Activated naive CD4-positive, alpha-beta T cell treated with anti-CD3 and anti-CD28 coated beads, Interleukin-2, amount 50 U/mL, for 72 hours (primary cell): ENCODE data around the gene TWIST1. TPM values are rescaled to one million over a fixed set of nuclear protein-coding genes. Genes with fewer than 3 reads are reported as not detected.
A peak's percentile ranks its signal among the peaks of the same experiment; 100 is the strongest.

Experiments
- ATAC-seq, 2 donors: fragments of 150-1000 bp; cut with Tn5 transposase; 2 replicates each; pipeline ENCODE4 v1.10.0; 2021; ENCODE audit warnings: mild to moderate bottlenecking in 2 of 2, moderate library complexity in 2 of 2
- DNase-seq, 2 donors: peaks; one replicate each; pipeline ENCODE4 v3.0.0; 2021 to 2022; ENCODE audit warnings: low spot score in 2 of 2
- H3K27ac Mint-ChIP-seq, 2 donors: one replicate each; pipeline ENCODE4 v1.8.0; 2022; ENCODE audit warnings: mild to moderate bottlenecking in 2 of 2, mixed read lengths in 2 of 2
- H3K36me3 Mint-ChIP-seq, 2 donors: one replicate each; pipeline ENCODE4 v1.8.0; 2022; ENCODE audit warnings: mixed read lengths in 2 of 2
- H3K9me3 Mint-ChIP-seq, 2 donors: one replicate each; pipeline ENCODE4 v1.8.0; 2022; ENCODE audit warnings: mixed read lengths in 2 of 2
- total RNA-seq, 2 donors: library from RNA; stranded (reverse); gene quantifications; one replicate each; pipeline ENCODE4 v1.2.3, GENCODE V29; 2022

Gene TWIST1
- total RNA-seq, 2 donors from 2014 or later: not detected

- H3K27ac Mint-ChIP-seq: no peak overlapping the region
- no peaks in the 10 kb centered on the region for H3K9me3 Mint-ChIP-seq
- DNase-seq (no peak), ATAC-seq (no peak)
- peaks cover 0 to 4% of the 10 kb centered on the region in 2 donors for H3K36me3 Mint-ChIP-seq
Measured at GRCh38 chr7:19117870-19118608, 603 bp upstream of the TWIST1 start.

GRCh38 chr7:19116121-19117090 is 1.0 kb downstream of the TWIST1 start:
- Mint-ChIP-seq H3K36me3 (peaks cover 7 to 9% of the 10 kb centered on the region in 2 donors), H3K27ac (no peak overlapping the region), H3K9me3 (no peaks in the 10 kb centered on the region)
- peak in 1 of 2 donors; percentile 48 for ATAC-seq
- peak in 1 of 2 donors; percentile 6 for DNase-seq

DNA sequence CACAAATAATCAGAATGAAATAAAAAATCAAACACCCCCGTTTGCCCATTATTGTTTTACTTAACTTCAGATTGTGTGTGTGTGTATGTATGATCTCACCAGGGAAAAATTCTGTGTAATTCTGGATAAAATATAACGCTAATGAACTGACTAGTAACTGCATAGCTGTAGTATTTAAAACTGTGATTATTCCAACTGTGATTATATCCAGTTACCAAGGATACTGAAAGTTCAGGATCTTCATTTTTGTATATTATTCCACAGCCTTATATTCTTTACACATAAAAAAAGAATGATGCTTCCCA is 2.9 kb downstream of the TWIST1 start:
- no peak overlapping the region for H3K27ac Mint-ChIP-seq
- no peaks in the 10 kb centered on the region for H3K9me3 Mint-ChIP-seq
- H3K36me3 Mint-ChIP-seq: peaks cover 11 to 15% of the 10 kb centered on the region in 2 donors
- DNase-seq: no peak
- ATAC-seq: no peak

- no peaks in the 10 kb centered on the region for H3K9me3 Mint-ChIP-seq
- no peak for ATAC-seq
Measured at GRCh38 chr7:19113855-19114550, 3.4 kb downstream of the TWIST1 start.

DNA sequence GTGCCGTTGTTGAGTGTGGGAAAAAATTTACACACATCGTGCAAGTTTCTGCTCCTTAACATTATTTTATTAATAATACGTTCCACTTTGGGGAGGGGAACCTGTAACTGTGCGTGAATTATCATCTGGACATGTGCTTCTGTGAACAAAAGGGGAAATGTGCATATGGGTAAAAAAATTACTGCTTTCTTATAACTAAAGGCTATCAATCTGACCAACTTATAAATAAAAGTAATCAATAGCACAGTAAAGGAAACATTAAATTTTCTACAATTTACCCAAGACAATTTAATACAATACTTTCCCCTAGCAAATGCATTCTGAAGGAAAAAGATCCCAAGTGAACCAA is 4.5 kb downstream of the TWIST1 start:
- Mint-ChIP-seq H3K36me3 (peaks cover 24 to 30% of the 10 kb centered on the region in 2 donors), H3K27ac (no peak overlapping the region), H3K9me3 (peaks cover 0 to 3% of the 10 kb centered on the region in 2 donors)
- no peak for ATAC-seq
- no peak for DNase-seq

More at GRCh38 chr7:19113855-19114550, 3.4 kb downstream of the TWIST1 start:
- Mint-ChIP-seq H3K36me3 (peaks cover 16 to 20% of the 10 kb centered on the region in 2 donors), H3K27ac (no peak overlapping the region)
- no peak for DNase-seq

GRCh38 chr7:19112274-19113001 is 5.0 kb downstream of the TWIST1 start:
- H3K36me3 Mint-ChIP-seq: peaks cover 29 to 35% of the 10 kb centered on the region in 2 donors
- peaks cover 0 to 3% of the 10 kb centered on the region in 2 donors for H3K9me3 Mint-ChIP-seq
- H3K27ac Mint-ChIP-seq: no peak overlapping the region
- ATAC-seq (no peak), DNase-seq (no peak)

GRCh38 chr7:19111474-19112273 is 5.8 kb downstream of the TWIST1 start:
- peaks cover 31 to 42% of the 10 kb centered on the region in 2 donors for H3K36me3 Mint-ChIP-seq
- H3K27ac Mint-ChIP-seq: no peak overlapping the region
- ATAC-seq (no peak), DNase-seq (no peak)
- H3K9me3 Mint-ChIP-seq: peaks cover 0 to 3% of the 10 kb centered on the region in 2 donors

DNA sequence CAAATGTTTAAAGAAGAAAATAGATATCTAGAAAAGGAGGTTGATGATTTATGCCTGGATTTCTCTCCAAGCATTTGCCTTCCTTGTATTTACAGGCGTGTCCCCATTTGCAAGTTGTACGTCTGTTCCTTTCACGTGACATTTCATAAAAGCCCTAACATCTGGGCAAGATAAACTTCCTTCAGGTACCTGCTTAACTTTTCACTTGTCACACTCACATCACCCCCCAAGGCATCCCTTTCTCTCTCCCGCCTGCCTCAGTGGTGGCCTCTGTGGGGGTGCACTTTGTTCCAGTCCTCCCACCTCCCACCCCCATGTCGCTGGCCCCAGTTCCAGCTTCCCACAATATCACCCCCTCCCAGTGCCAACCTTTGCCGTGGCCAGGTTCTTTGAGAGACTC is 6.7 kb downstream of the TWIST1 start:
- peaks cover 31 to 51% of the 10 kb centered on the region in 2 donors for H3K36me3 Mint-ChIP-seq
- no peak overlapping the region for H3K27ac Mint-ChIP-seq
- ATAC-seq (no peak), DNase-seq (no peak)
- peaks cover 0 to 3% of the 10 kb centered on the region in 2 donors for H3K9me3 Mint-ChIP-seq

- H3K9me3 Mint-ChIP-seq: peaks cover 0 to 3% of the 10 kb centered on the region in 2 donors
- no peak for DNase-seq
- H3K27ac Mint-ChIP-seq: no peak overlapping the region
- ATAC-seq: no peak
- H3K36me3 Mint-ChIP-seq: peaks cover 31 to 53% of the 10 kb centered on the region in 2 donors
Measured at GRCh38 chr7:19110026-19110730, 7.3 kb downstream of the TWIST1 start.

- Mint-ChIP-seq H3K36me3 (peaks cover 31 to 48% of the 10 kb centered on the region in 2 donors), H3K27ac (no peak overlapping the region), H3K9me3 (peaks cover 0 to 3% of the 10 kb centered on the region in 2 donors)
- DNase-seq (no peak), ATAC-seq (no peak)
Measured at GRCh38 chr7:19109000-19109946, 8.2 kb downstream of the TWIST1 start.

GRCh38 chr7:19107356-19108146 is 9.9 kb downstream of the TWIST1 start:
- Mint-ChIP-seq H3K9me3 (peaks cover 0 to 3% of the 10 kb centered on the region in 2 donors), H3K36me3 (peaks cover 31 to 54% of the 10 kb centered on the region in 2 donors), H3K27ac (no peak overlapping the region)
- ATAC-seq (no peak), DNase-seq (no peak)

DNA sequence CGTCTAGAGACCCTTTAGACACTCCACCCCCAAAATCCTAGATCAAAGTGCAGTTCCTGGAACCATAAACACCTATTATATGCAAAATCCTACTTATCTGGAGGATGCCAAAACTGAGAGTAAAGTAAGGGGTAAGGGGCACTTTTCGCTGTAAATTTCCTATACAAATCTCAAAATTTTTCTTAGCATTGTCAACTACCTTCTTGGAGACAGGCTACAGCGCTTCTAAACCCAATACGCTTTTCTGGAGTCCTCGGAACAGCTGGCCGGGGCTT is 10.4 kb downstream of the TWIST1 start:
- peaks cover 31 to 54% of the 10 kb centered on the region in 2 donors for H3K36me3 Mint-ChIP-seq
- peaks cover 0 to 3% of the 10 kb centered on the region in 2 donors for H3K9me3 Mint-ChIP-seq
- DNase-seq (no peak), ATAC-seq (no peak)
- no peak overlapping the region for H3K27ac Mint-ChIP-seq

GRCh38 chr7:19106241-19107080 is 11.0 kb downstream of the TWIST1 start:
- no peak overlapping the region for H3K27ac Mint-ChIP-seq
- peaks cover 25 to 49% of the 10 kb centered on the region in 2 donors for H3K36me3 Mint-ChIP-seq
- no peak for DNase-seq
- H3K9me3 Mint-ChIP-seq: peaks cover 0 to 3% of the 10 kb centered on the region in 2 donors
- no peak for ATAC-seq
